Dermis lymphatic vessel endothelial cell (primary cell): ENCODE measurements around the gene FAM90A26. TPM values are rescaled to one million over a fixed set of nuclear protein-coding genes. Genes with fewer than 3 reads are reported as not detected.

Source experiments
- total RNA-seq: library from RNA; depleted of rRNA; stranded (reverse); fragments of >200 nt; gene quantifications from 2 replicates; pipeline ENCODE4 v1.2.1, GENCODE V29; 2014

Gene FAM90A26
- not detected in 2 replicates for total RNA-seq

GRCh38 chr4:9169791-9170459 is at the start of gene FAM90A26:
TSS of gene FAM90A26 (plus strand) at chr4:9170409. CDS start at chr4:9173173, 2,764 bp downstream.

GRCh38 chr4:9210357-9210756 is 40.1 kb downstream of the FAM90A26 start, which contains the start of gene USP17L10:
TSS of gene USP17L10 (plus strand) at chr4:9210657. CDS start at chr4:9210657, 0 bp downstream.

GRCh38 chr4:9215105-9215504 is 44.9 kb downstream of the FAM90A26 start, which contains the start of gene USP17L11:
TSS of gene USP17L11 (plus strand) at chr4:9215405. CDS start at chr4:9215405, 0 bp downstream.

GRCh38 chr4:9219852-9220251 is 49.6 kb downstream of the FAM90A26 start, which contains the start of gene USP17L12:
TSS of gene USP17L12 (plus strand) at chr4:9220152. CDS start at chr4:9220152, 0 bp downstream.

DNA sequence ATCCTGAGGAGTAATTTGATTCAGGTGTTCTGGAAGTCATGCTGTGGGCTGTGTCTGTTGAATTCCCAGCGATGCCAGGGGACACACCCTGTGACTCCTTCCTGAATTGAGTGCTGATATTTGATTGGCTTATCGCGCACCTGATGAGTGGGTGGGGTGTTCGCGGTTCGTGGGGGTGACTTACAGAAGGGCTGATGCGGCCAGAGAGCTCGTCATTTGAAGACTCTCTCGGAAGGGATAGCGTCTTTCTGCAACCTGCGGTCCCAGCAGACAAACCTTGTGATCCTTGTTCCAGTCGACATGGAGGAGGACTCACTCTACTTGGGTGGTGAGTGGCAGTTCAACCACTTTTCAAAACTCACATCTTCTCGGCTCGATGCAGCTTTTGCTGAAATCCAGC is 54.4 kb downstream of the FAM90A26 start, which contains the start of gene USP17L13:
Gene USP17L13 (plus strand): TSS at position 301 of the 400 bp plus-strand sequence. CDS start 0 bp downstream, at position 301.

Other genes with a start within 250 kb of the FAM90A26 start
- gene USP17L10, start 40.2 kb downstream of the FAM90A26 start, total RNA-seq: not detected in 2 replicates
- gene USP17L11, start 45.0 kb downstream of the FAM90A26 start, total RNA-seq: not detected in 2 replicates
- gene USP17L12, start 49.7 kb downstream of the FAM90A26 start, total RNA-seq: not detected in 2 replicates
- not detected in 2 replicates for gene USP17L13, start 54.5 kb downstream of the FAM90A26 start, total RNA-seq
- gene USP17L15, start 64.0 kb downstream of the FAM90A26 start, total RNA-seq: not detected in 2 replicates
- gene USP17L17, start 73.5 kb downstream of the FAM90A26 start, total RNA-seq: not detected in 2 replicates
- gene USP17L18, start 78.2 kb downstream of the FAM90A26 start, total RNA-seq: not detected in 2 replicates
- gene USP17L19, start 83.0 kb downstream of the FAM90A26 start, total RNA-seq: not detected in 2 replicates
- not detected in 2 replicates for gene USP17L20, start 87.7 kb downstream of the FAM90A26 start, total RNA-seq
- gene USP17L21, start 92.5 kb downstream of the FAM90A26 start, total RNA-seq: not detected in 2 replicates
- gene USP17L22, start 97.2 kb downstream of the FAM90A26 start, total RNA-seq: not detected in 2 replicates
- gene USP17L24, start 154.8 kb downstream of the FAM90A26 start, total RNA-seq: not detected in 2 replicates
- not detected in 2 replicates for gene USP17L25, start 159.5 kb downstream of the FAM90A26 start, total RNA-seq
- gene USP17L26, start 164.2 kb downstream of the FAM90A26 start, total RNA-seq: not detected in 2 replicates
- gene USP17L5, start 169.0 kb downstream of the FAM90A26 start, total RNA-seq: not detected in 2 replicates
- not detected in 2 replicates for gene USP17L27, start 173.7 kb downstream of the FAM90A26 start, total RNA-seq
- gene USP17L28, start 178.5 kb downstream of the FAM90A26 start, total RNA-seq: not detected in 2 replicates
- gene USP17L29, start 183.2 kb downstream of the FAM90A26 start, total RNA-seq: not detected in 2 replicates
- gene USP17L30, start 192.7 kb downstream of the FAM90A26 start, total RNA-seq: not detected in 2 replicates